Esophagus squamous epithelium (tissue), 4 donors: ENCODE measurements around the gene TGFBR3.

Source experiments
- CTCF ChIP-seq, 6 experiments: fragments of 450-650 bp in 4 of 6; fragments of 200-600 bp in 2 of 6; sonication (generic) in 2 of 6; IDR thresholded peaks; one replicate each; pipeline ENCODE4 v1.5.1; 2016 to 2019; ENCODE audit warnings: antibody characterized with exemption in 6 of 6, mild to moderate bottlenecking in 4 of 6, moderate library complexity in 4 of 6
- POLR2A ChIP-seq, 4 donors: fragments of 450-650 bp; IDR thresholded peaks; one replicate each; pipeline ENCODE4 v1.6.1; 2017; ENCODE audit warnings: antibody characterized with exemption in 4 of 4, mild to moderate bottlenecking in 4 of 4, moderate library complexity in 3 of 4

DNA sequence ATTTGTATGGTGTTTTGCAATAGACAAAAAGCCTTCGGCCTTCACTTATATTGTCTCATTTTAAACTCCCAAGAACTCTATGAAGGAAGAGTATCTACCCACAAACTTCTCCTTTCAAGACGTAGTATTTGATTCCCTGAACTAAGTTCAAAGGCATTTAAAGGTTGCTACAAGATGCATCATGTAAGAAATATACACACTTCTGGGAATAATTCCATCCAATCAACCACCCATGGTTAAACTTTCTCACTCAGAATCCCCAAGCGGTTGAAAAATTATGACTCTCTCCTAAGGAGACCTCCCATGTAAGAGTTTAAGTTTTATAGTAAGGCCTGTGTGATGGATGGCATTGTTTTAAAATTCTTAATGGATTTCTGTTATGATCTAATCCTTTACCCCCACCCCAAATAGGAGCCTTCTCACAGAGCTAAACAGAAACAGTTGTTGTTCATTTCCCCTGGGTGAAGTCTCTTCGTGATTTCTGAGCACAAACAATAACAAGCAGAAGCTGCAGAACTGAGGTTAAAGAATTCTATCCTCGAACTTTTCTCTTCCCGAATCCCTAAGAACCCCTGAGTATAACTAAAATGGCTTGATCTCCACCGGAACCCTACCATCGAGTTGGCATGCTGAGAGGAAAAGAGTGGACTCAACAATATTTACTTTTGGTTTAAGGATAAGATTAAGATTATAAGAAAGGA, 185.0 kb downstream of the TGFBR3 start:
- TF ChIP-seq CTCF (IDR thresholded peaks at IDR 0.05) (no peak), POLR2A (IDR thresholded peaks at IDR 0.05) (no peak)
